Liver (tissue), 9 donors: ENCODE results near the gene NPAS1. TPM values are rescaled to one million over a fixed set of nuclear protein-coding genes. Genes with fewer than 3 reads are reported as not detected.

ENCODE experiments used
- DNase-seq: peaks from one replicate; pipeline ENCODE4 v3.0.0-alpha.2; 2017; ENCODE audit warnings: low spot score
- H3K27ac ChIP-seq, 2 donors: one replicate each; pipeline ENCODE4 v1.7.0; 2013; ENCODE audit warnings: inconsistent platforms in 2 of 2, low read length in 2 of 2, control low read depth in 1 of 2, low read depth in 1 of 2, mild to moderate bottlenecking in 1 of 2
- H3K27me3 ChIP-seq, 4 donors: one replicate each; pipeline versions ENCODE4 v1.6.1 to v1.7.0; 2013; ENCODE audit warnings: low read length in 3 of 4, inconsistent platforms in 1 of 4, mild to moderate bottlenecking in 1 of 4, moderate library complexity in 1 of 4; ENCODE audit not compliant: control insufficient read depth in 4 of 4, insufficient read depth in 4 of 4
- H3K36me3 ChIP-seq, 4 donors: one replicate each; pipeline versions ENCODE4 v1.6.1 to v1.7.0; 2013; ENCODE audit warnings: low read length in 3 of 4, mild to moderate bottlenecking in 3 of 4, low read depth in 1 of 4, moderate library complexity in 1 of 4; ENCODE audit not compliant: control insufficient read depth in 4 of 4, insufficient read depth in 3 of 4
- H3K4me1 ChIP-seq, 4 donors: one replicate each; pipeline versions ENCODE4 v1.6.1 to v1.7.0; 2013; ENCODE audit warnings: low read length in 3 of 4, mild to moderate bottlenecking in 3 of 4, moderate library complexity in 1 of 4; ENCODE audit not compliant: control insufficient read depth in 4 of 4, insufficient read depth in 4 of 4
- H3K4me3 ChIP-seq, 3 donors: one replicate each; pipeline versions ENCODE4 v1.6.1 to v1.7.0; 2013; ENCODE audit warnings: low read length in 3 of 3, control low read depth in 1 of 3, low read depth in 1 of 3, mild to moderate bottlenecking in 1 of 3
- H3K9ac ChIP-seq, 2 donors: one replicate each; pipeline ENCODE4 v1.7.0; 2013; ENCODE audit warnings: low read length in 2 of 2, mild to moderate bottlenecking in 2 of 2, moderate library complexity in 2 of 2, control low read depth in 1 of 2, low read depth in 1 of 2
- H3K9me3 ChIP-seq, 4 donors: one replicate each; pipeline versions ENCODE4 v1.6.1 to v1.7.0; 2013; ENCODE audit warnings: low read length in 3 of 4; ENCODE audit not compliant: control insufficient read depth in 4 of 4
- ATF3 ChIP-seq: IDR thresholded peaks from 2 replicates; pipeline ENCODE4 v1.6.1; 2016; ENCODE audit warnings: antibody characterized with exemption
- CTCF ChIP-seq: fragments of 150-350 bp; IDR thresholded peaks from 2 replicates; pipeline ENCODE4 v1.5.1; 2017; ENCODE audit warnings: improper control_type of control experiment, low read depth, low read length; ENCODE audit not compliant: missing input control
- EGR1 ChIP-seq, 2 donors: IDR thresholded peaks; 2 replicates each; pipeline ENCODE4 v1.6.1; 2016 to 2018; ENCODE audit warnings: antibody characterized with exemption in 2 of 2, low read depth in 2 of 2
- FOXA1 ChIP-seq: IDR thresholded peaks from 2 replicates; pipeline ENCODE4 v1.6.1; 2016; ENCODE audit warnings: antibody characterized with exemption
- GABPA ChIP-seq, 2 donors: IDR thresholded peaks in 1 of 2; conservative IDR thresholded peaks in 1 of 2; 2 replicates each; pipeline ENCODE4 v1.6.1; 2016; ENCODE audit warnings: antibody characterized with exemption in 2 of 2, mild to moderate bottlenecking in 1 of 2, moderate library complexity in 1 of 2
- HNF4A ChIP-seq, 2 donors: conservative IDR thresholded peaks; 2 replicates each; pipeline ENCODE4 v1.6.1; 2016; ENCODE audit warnings: antibody characterized with exemption in 2 of 2, mild to moderate bottlenecking in 2 of 2
- HNF4G ChIP-seq: IDR thresholded peaks from 2 replicates; pipeline ENCODE4 v1.6.1; 2016; ENCODE audit warnings: antibody characterized with exemption
- JUND ChIP-seq, 2 donors: IDR thresholded peaks; 2 replicates each; pipeline ENCODE4 v1.6.1; 2016; ENCODE audit warnings: antibody characterized with exemption in 2 of 2
- MAX ChIP-seq: IDR thresholded peaks from 2 replicates; pipeline ENCODE4 v1.6.1; 2016; ENCODE audit warnings: antibody characterized with exemption
- NR2F2 ChIP-seq: IDR thresholded peaks from 2 replicates; pipeline ENCODE4 v1.6.1; 2016; ENCODE audit warnings: antibody characterized with exemption
- RAD21 ChIP-seq, 2 donors: IDR thresholded peaks; 2 replicates each; pipeline ENCODE4 v1.6.1; 2016; ENCODE audit warnings: antibody characterized with exemption in 2 of 2, mild to moderate bottlenecking in 2 of 2
- REST ChIP-seq: IDR thresholded peaks from 2 replicates; pipeline ENCODE4 v1.6.1; 2016; ENCODE audit warnings: antibody characterized with exemption, mild to moderate bottlenecking
- RXRA ChIP-seq, 2 donors: IDR thresholded peaks; 2 replicates each; pipeline ENCODE4 v1.6.1; 2017 to 2018; ENCODE audit warnings: antibody characterized with exemption in 2 of 2, mild to moderate bottlenecking in 1 of 2
- SP1 ChIP-seq: IDR thresholded peaks from 2 replicates; pipeline ENCODE4 v1.6.1; 2018; ENCODE audit warnings: antibody characterized with exemption, mild to moderate bottlenecking
- TAF1 ChIP-seq: conservative IDR thresholded peaks from 2 replicates; pipeline ENCODE4 v1.6.1; 2016; ENCODE audit warnings: antibody characterized with exemption, mild to moderate bottlenecking
- YY1 ChIP-seq: IDR thresholded peaks from 2 replicates; pipeline ENCODE4 v1.6.1; 2016; ENCODE audit warnings: antibody characterized with exemption, mild to moderate bottlenecking
- WGBS: extraction: QIAGEN DNeasy Blood & Tissue Kit; methylation state at CpG from one replicate; pipeline ENCODE4 v1.1.7; 2013; 5-methylcytosine and 5-hydroxymethylcytosine counted together
- polyA plus RNA-seq, 2 donors: library from polyadenylated mRNA; stranded (reverse) in 1 of 2; unstranded in 1 of 2; fragments of 200-250 nt in 1 of 2; fragments of >200 nt in 1 of 2; fragmentation: Nextera tagmentation in 1 of 2; extraction: Ambion mirVana in 1 of 2; gene quantifications; one replicate each; pipeline versions ENCODE4 v1.2.1 to v1.2.3, GENCODE V29; 2013 to 2015
- total RNA-seq, 2 donors: library from RNA; depleted of rRNA; stranded (reverse); fragments of >200 nt; gene quantifications; one replicate each; pipeline ENCODE4 v1.2.3, GENCODE V29; 2014
- TF ChIP-seq, protein P1 (sequence below): IDR thresholded peaks from 2 replicates; pipeline ENCODE4 v1.6.1; 2016; ENCODE audit warnings: antibody characterized with exemption
- donor health status: healthy.
- donor health status: healthy.
- donor health status: healthy.
- donor health status: healthy.
- donor health status: healthy.

Gene NPAS1
- total and polyA plus RNA-seq, 4 donors = 0.22 TPM; not detected in 3

GRCh38 chr19:46995492-46995891 is 24.1 kb upstream of the NPAS1 start:
- no peak for DNase-seq
- no peak overlapping the region for H3K9ac ChIP-seq
- H3K4me1 ChIP-seq = peaks cover 1 to 31% (median 21%) of the 10 kb centered on the region in 4 donors
- H3K27ac ChIP-seq = no peak overlapping the region
- TF ChIP-seq JUND (IDR thresholded peaks at IDR 0.05) = no peak
- TF ChIP-seq REST = no peak
- no peak for TF ChIP-seq CTCF
- TF ChIP-seq HNF4A (conservative IDR thresholded peaks at IDR 0.05) = no peak
- no peak for TF ChIP-seq TAF1
- no peak for TF ChIP-seq MAX
- no peak for TF ChIP-seq NR2F2
- no peak for TF ChIP-seq ATF3
- TF ChIP-seq YY1 = no peak
- TF ChIP-seq FOXA1 = no peak
- TF ChIP-seq GABPA (IDR thresholded peaks at IDR 0.05 in 1 of 2, conservative IDR thresholded peaks at IDR 0.05 in 1 of 2) = no peak
- TF ChIP-seq, protein P1, sequence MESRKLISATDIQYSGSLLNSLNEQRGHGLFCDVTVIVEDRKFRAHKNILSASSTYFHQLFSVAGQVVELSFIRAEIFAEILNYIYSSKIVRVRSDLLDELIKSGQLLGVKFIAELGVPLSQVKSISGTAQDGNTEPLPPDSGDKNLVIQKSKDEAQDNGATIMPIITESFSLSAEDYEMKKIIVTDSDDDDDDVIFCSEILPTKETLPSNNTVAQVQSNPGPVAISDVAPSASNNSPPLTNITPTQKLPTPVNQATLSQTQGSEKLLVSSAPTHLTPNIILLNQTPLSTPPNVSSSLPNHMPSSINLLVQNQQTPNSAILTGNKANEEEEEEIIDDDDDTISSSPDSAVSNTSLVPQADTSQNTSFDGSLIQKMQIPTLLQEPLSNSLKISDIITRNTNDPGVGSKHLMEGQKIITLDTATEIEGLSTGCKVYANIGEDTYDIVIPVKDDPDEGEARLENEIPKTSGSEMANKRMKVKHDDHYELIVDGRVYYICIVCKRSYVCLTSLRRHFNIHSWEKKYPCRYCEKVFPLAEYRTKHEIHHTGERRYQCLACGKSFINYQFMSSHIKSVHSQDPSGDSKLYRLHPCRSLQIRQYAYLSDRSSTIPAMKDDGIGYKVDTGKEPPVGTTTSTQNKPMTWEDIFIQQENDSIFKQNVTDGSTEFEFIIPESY = no peak
- TF ChIP-seq RAD21 (IDR thresholded peaks at IDR 0.05) = no peak
- TF ChIP-seq SP1 = no peak
- TF ChIP-seq EGR1 (IDR thresholded peaks at IDR 0.05; ENCODE audit: low read depth in 2 of 2) = no peak
- TF ChIP-seq HNF4G = no peak
- no peak for TF ChIP-seq RXRA (IDR thresholded peaks at IDR 0.05)
- H3K36me3 ChIP-seq = peaks cover 8 to 35% (median 16%) of the 10 kb centered on the region in 4 donors
- H3K4me3 ChIP-seq = no peak overlapping the region
- H3K27me3 ChIP-seq = no peaks in the 10 kb centered on the region
- WGBS = 92% methylated on average over 7 of the region's 7 CpGs
- H3K9me3 ChIP-seq = no peaks in the 10 kb centered on the region
